ENCODE measurements around the gene CDC42EP4.

DNA sequence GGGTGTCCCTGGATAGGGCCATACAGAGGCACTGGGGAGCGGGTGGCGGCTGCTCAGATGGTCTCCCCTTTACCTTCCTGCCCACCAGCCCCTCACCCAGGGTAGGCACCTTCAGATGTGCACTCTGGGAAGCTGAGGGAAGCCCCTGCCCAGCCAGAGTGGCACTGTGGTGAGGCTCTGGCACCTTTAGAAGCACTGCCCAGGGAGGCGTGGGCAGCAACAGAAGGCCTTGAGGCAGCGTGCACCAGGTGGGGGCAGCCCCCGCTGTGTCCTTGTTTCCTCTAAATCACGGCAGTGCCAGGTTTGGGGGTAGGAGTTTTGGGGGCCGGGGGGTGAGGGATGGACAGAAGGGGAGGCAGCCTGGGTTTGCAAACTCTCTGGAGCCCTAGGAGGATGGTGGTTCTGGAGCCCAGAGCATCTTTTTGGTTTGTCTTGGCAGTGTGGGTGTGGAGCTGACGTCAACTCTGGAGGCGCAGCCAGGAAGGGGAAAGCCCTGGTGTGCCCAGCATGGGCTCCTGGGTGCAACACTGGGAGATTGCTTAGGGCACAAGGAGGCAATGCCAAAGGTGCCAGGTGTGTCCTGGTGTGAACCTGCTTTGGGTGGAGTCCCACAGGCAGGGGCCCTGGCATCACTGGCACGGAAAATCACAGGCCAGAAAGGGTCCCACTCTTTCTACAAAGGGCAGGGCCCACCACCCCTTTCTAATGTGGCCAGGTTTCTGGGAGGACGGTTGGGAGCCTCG, 23.1 kb upstream of the CDC42EP4 start:
- no peak for TF ChIP-seq SP3 (tag by site-specific recombination; IDR thresholded peaks at IDR 0.05)
- TF ChIP-seq, protein P1, sequence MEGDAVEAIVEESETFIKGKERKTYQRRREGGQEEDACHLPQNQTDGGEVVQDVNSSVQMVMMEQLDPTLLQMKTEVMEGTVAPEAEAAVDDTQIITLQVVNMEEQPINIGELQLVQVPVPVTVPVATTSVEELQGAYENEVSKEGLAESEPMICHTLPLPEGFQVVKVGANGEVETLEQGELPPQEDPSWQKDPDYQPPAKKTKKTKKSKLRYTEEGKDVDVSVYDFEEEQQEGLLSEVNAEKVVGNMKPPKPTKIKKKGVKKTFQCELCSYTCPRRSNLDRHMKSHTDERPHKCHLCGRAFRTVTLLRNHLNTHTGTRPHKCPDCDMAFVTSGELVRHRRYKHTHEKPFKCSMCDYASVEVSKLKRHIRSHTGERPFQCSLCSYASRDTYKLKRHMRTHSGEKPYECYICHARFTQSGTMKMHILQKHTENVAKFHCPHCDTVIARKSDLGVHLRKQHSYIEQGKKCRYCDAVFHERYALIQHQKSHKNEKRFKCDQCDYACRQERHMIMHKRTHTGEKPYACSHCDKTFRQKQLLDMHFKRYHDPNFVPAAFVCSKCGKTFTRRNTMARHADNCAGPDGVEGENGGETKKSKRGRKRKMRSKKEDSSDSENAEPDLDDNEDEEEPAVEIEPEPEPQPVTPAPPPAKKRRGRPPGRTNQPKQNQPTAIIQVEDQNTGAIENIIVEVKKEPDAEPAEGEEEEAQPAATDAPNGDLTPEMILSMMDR (tag by site-specific recombination; IDR thresholded peaks at IDR 0.05) = no peak
- no peak for TF ChIP-seq ZNF585B (tag by site-specific recombination; IDR thresholded peaks at IDR 0.05)
- TF ChIP-seq ZNF501 (tag by site-specific recombination; IDR thresholded peaks at IDR 0.05) = no peak
- TF ChIP-seq ZBTB48 (tag by site-specific recombination; IDR thresholded peaks at IDR 0.05) = no peak
- TF ChIP-seq, protein P2, sequence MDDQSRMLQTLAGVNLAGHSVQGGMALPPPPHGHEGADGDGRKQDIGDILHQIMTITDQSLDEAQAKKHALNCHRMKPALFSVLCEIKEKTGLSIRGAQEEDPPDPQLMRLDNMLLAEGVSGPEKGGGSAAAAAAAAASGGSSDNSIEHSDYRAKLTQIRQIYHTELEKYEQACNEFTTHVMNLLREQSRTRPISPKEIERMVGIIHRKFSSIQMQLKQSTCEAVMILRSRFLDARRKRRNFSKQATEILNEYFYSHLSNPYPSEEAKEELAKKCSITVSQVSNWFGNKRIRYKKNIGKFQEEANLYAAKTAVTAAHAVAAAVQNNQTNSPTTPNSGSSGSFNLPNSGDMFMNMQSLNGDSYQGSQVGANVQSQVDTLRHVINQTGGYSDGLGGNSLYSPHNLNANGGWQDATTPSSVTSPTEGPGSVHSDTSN (CRISPR knock-in tag; IDR thresholded peaks at IDR 0.05) = no peak
- no peak for TF ChIP-seq ZNF174 (tag by site-specific recombination; IDR thresholded peaks at IDR 0.05)

Data from HEK293 (cell line).